K562 (cell line): ENCODE data around the gene PREP. TPM values are rescaled to one million over a fixed set of nuclear protein-coding genes. Genes with fewer than 3 reads are reported as not detected.
A peak's percentile ranks its signal among the peaks of the same experiment; 100 is the strongest.

ENCODE experiments used
- BRD9 ChIP-seq: fragments of 450-650 bp; IDR thresholded peaks from 2 replicates; pipeline ENCODE4 v1.6.1; 2018; ENCODE audit warnings: low read depth; ENCODE audit not compliant: partially characterized antibody
- E2F6 ChIP-seq, 2 experiments: IDR thresholded peaks; 2 replicates each; pipeline ENCODE4 v1.6.1; 2011; ENCODE audit warnings: borderline replicate concordance in 1 of 2, control low read depth in 1 of 2, low read depth in 1 of 2, low read length in 1 of 2, mild to moderate bottlenecking in 1 of 2, mixed read lengths in 1 of 2, moderate library complexity in 1 of 2; ENCODE audit not compliant: insufficient read depth in 1 of 2, insufficient read length in 1 of 2, poor library complexity in 1 of 2, severe bottlenecking in 1 of 2; ENCODE audit errors: extremely low read depth in 1 of 2
- E4F1 ChIP-seq: fragments of 250-450 bp; sonication (Bioruptor Pico); IDR thresholded peaks from 2 replicates; pipeline ENCODE4 v1.5.0; 2021; ENCODE audit warnings: mild to moderate bottlenecking, borderline replicate concordance
- KDM5B ChIP-seq: fragments of 200-600 bp; sonication (generic); IDR thresholded peaks from 2 replicates; pipeline ENCODE4 v1.6.1; 2012; ENCODE audit warnings: low read depth, mild to moderate bottlenecking, moderate library complexity, low read length, control low read depth, inconsistent platforms; ENCODE audit not compliant: insufficient replicate concordance
- MCM2 ChIP-seq: fragments of 450-650 bp; IDR thresholded peaks from 2 replicates; pipeline ENCODE4 v1.6.1; 2017; ENCODE audit warnings: low read depth, mild to moderate bottlenecking
- NCOA6 ChIP-seq: fragments of 450-650 bp; IDR thresholded peaks from 2 replicates; pipeline ENCODE4 v1.6.1; 2017; ENCODE audit warnings: mild to moderate bottlenecking
- NFE2 ChIP-seq: IDR thresholded peaks from 2 replicates; pipeline ENCODE4 v1.6.1; 2014; ENCODE audit warnings: antibody characterized with exemption, low read depth
- NFIX ChIP-seq: fragments of 250-450 bp; sonication (Bioruptor Pico); IDR thresholded peaks from 2 replicates; pipeline ENCODE4 v1.4.0; 2020; ENCODE audit warnings: low read depth, mild to moderate bottlenecking, moderate library complexity
- PRPF4 ChIP-seq: fragments of 200-400 bp; formaldehyde crosslinking; IDR thresholded peaks from one replicate; pipeline ENCODE4 v1.6.1; 2017; ENCODE audit warnings: low read length, low read depth, mild to moderate bottlenecking; ENCODE audit not compliant: insufficient read depth, poor library complexity, severe bottlenecking
- RBBP5 ChIP-seq: fragments of 200-600 bp; sonication (generic); IDR thresholded peaks from 2 replicates; pipeline ENCODE4 v1.6.1; 2012; ENCODE audit warnings: borderline replicate concordance, mild to moderate bottlenecking, low read length, control low read depth, inconsistent platforms; ENCODE audit not compliant: insufficient read depth, poor library complexity, severe bottlenecking
- RNF2 ChIP-seq: sonication (generic); IDR thresholded peaks from 2 replicates; pipeline ENCODE4 v1.6.1; 2016
- SETDB1 ChIP-seq: IDR thresholded peaks from one replicate; pipeline ENCODE4 v1.6.1; 2012; ENCODE audit warnings: low read length, control low read depth, inconsistent platforms
- SP2 ChIP-seq: IDR thresholded peaks from 2 replicates; pipeline ENCODE4 v1.6.1; 2011; ENCODE audit warnings: mild to moderate bottlenecking, low read depth, low read length, moderate library complexity; ENCODE audit not compliant: poor library complexity, severe bottlenecking; ENCODE audit errors: extremely low read depth
- TCF3 ChIP-seq: sonication (generic); formaldehyde crosslinking; IDR thresholded peaks from 2 replicates; pipeline ENCODE4 v1.4.0; 2020; ENCODE audit warnings: mild to moderate bottlenecking, missing genetic modification reagents
- TCFL5 ChIP-seq: fragments of 250-450 bp; sonication (Bioruptor Pico); conservative IDR thresholded peaks from 2 replicates; pipeline ENCODE4 v1.6.1; 2021; ENCODE audit warnings: mild to moderate bottlenecking, moderate library complexity, matching md5 sums
- ZC3H4 ChIP-seq: sonication (generic); formaldehyde crosslinking; IDR thresholded peaks from 2 replicates; pipeline ENCODE4 v1.9.0; 2021; ENCODE audit warnings: missing genetic modification reagents, borderline replicate concordance
- ZNF133 ChIP-seq: fragments of 250-450 bp; sonication (Bioruptor Pico); IDR thresholded peaks from 2 replicates; pipeline ENCODE4 v1.4.0; 2020; ENCODE audit warnings: mild to moderate bottlenecking
- ZNF140 ChIP-seq: fragments of 250-450 bp; sonication (Bioruptor Pico); IDR thresholded peaks from 2 replicates; pipeline ENCODE4 v1.8.0; 2021; ENCODE audit warnings: moderate library complexity, mild to moderate bottlenecking, inconsistent platforms
- ZNF232 ChIP-seq: sonication (generic); formaldehyde crosslinking; IDR thresholded peaks from 2 replicates; pipeline ENCODE4 v1.8.0; 2022; ENCODE audit warnings: mild to moderate bottlenecking, missing genetic modification reagents
- ZNF76 ChIP-seq: fragments of 250-450 bp; sonication (Bioruptor Pico); IDR thresholded peaks from 2 replicates; pipeline ENCODE4 v1.4.0; 2020; ENCODE audit warnings: mild to moderate bottlenecking, moderate library complexity, borderline replicate concordance
- polyA plus RNA-seq, 8 experiments: library from polyadenylated mRNA; depleted of rRNA in 4 of 8; stranded (reverse) in 5 of 8; unstranded in 3 of 8; fragments of >200 nt; fragmentation: Nextera tagmentation in 2 of 8; fragmentation: Illumina TruSeq in 1 of 8; extraction: Ambion mirVana in 2 of 8; extraction: Trizol in 1 of 8; gene quantifications; 2 replicates each; pipeline versions ENCODE4 v1.2.1 to v1.2.3, GENCODE V29; 2011 to 2014; ENCODE audit warnings: inconsistent platforms in 1 of 8, missing spikeins in 1 of 8
- total RNA-seq, 7 experiments: library from RNA; depleted of rRNA in 6 of 7; stranded (reverse); fragments of >200 nt in 6 of 7; fragmentation: Illumina TruSeq in 2 of 7; extraction: Trizol in 2 of 7; gene quantifications; 2 replicates each; pipeline versions ENCODE4 v1.2.1 to v1.2.3, GENCODE V29; 2011 to 2021; ENCODE audit warnings: low replicate concordance in 1 of 7

The PREP gene
- total and polyA plus RNA-seq, 9 of the 15 experiments (the other 6 are each of a cell fraction or from before 2014, with no cell fraction given) = 14.1 to 60.8 (median 28.3) TPM

- TF ChIP-seq E4F1 (CRISPR knock-in tag) (no peak), ZNF232 (CRISPR knock-in tag) (no peak), NFIX (CRISPR knock-in tag) (no peak), ZNF76 (CRISPR knock-in tag) (no peak), SETDB1 (no peak), NFE2 (no peak), ZNF133 (CRISPR knock-in tag) (no peak), TCF3 (CRISPR knock-in tag) (no peak), ZC3H4 (CRISPR knock-in tag) (no peak), SP2 (no peak), PRPF4 (no peak), ZNF140 (no peak), BRD9 (no peak), KDM5B (no peak), NCOA6 (no peak), MCM2 (no peak), E2F6 (IDR thresholded peaks at IDR 0.05; ENCODE audit: borderline replicate concordance in 1 of 2, extremely low read depth in 1 of 2, insufficient read depth in 1 of 2, insufficient read length in 1 of 2, low read depth in 1 of 2, low read length in 1 of 2, poor library complexity in 1 of 2, severe bottlenecking in 1 of 2) (peak; percentile 50 to 71), RNF2 (no peak), TCFL5 (no peak), RBBP5 (peak; percentile 66)
Measured at GRCh38 chr6:105402939-105403935, at the start of gene PREP (continued).
